Umbilical cord (tissue), 2 donors: ENCODE data around the gene DIP2B. TPM values are rescaled to one million over a fixed set of nuclear protein-coding genes. Genes with fewer than 3 reads are reported as not detected.
A peak's percentile ranks its signal among the peaks of the same experiment; 100 is the strongest.

Source experiments
- DNase-seq: peaks from one replicate; pipeline ENCODE4 v3.0.0-alpha.2; 2015; ENCODE audit warnings: low spot score
- total RNA-seq: library from RNA; depleted of rRNA; stranded (reverse); fragments of >200 nt; gene quantifications from one replicate; pipeline ENCODE4 v1.2.3, GENCODE V29; 2014; ENCODE audit warnings: low replicate concordance; ENCODE audit not compliant: insufficient read depth

The DIP2B gene
- total RNA-seq, 1 donor from 2014 or later, result 32.7 TPM

GRCh38 chr12:50725011-50725942 is 220.5 kb downstream of the DIP2B start:
- DNase-seq, result peak; percentile 17

- no peak for DNase-seq
Measured at GRCh38 chr12:50727466-50727865, 222.7 kb downstream of the DIP2B start.

- DNase-seq, result no peak
Measured at GRCh38 chr12:50728417-50728816, 223.6 kb downstream of the DIP2B start.

- no peak for DNase-seq
Measured at GRCh38 chr12:50728841-50729240, 224.1 kb downstream of the DIP2B start.

GRCh38 chr12:50732591-50732990 is 227.8 kb downstream of the DIP2B start:
- no peak for DNase-seq

- no peak for DNase-seq
Measured at GRCh38 chr12:50733706-50734105, 228.9 kb downstream of the DIP2B start.

GRCh38 chr12:50734409-50735263 is 229.9 kb downstream of the DIP2B start:
- peak; percentile 35 for DNase-seq

GRCh38 chr12:50739611-50740010 is 234.8 kb downstream of the DIP2B start:
- no peak for DNase-seq

- DNase-seq, result no peak
Measured at GRCh38 chr12:50740307-50740706, 235.5 kb downstream of the DIP2B start.

GRCh38 chr12:50742776-50743175 is 238.0 kb downstream of the DIP2B start:
- no peak for DNase-seq

- no peak for DNase-seq
Measured at GRCh38 chr12:50745861-50746260, 241.1 kb downstream of the DIP2B start.

GRCh38 chr12:50746431-50746830 is 241.6 kb downstream of the DIP2B start:
- DNase-seq, result no peak

GRCh38 chr12:50747817-50748216 is 243.0 kb downstream of the DIP2B start:
- no peak for DNase-seq

- DNase-seq, result no peak
Measured at GRCh38 chr12:50749459-50749882, 244.7 kb downstream of the DIP2B start.

- DNase-seq, result no peak
Measured at GRCh38 chr12:50750366-50750765, 245.6 kb downstream of the DIP2B start.

- DNase-seq, result no peak
Measured at GRCh38 chr12:50751948-50752721, 247.3 kb downstream of the DIP2B start.

GRCh38 chr12:50753232-50753769 is 248.5 kb downstream of the DIP2B start:
- peak; percentile 75 for DNase-seq

- DNase-seq, result peak; percentile 94
Measured at GRCh38 chr12:50763639-50764285, 259.0 kb downstream of the DIP2B start, which contains the start of gene ATF1. Gene ATF1 (plus strand): TSS chr12:50764101. CDS start chr12:50780146, 16,045 bp downstream.

GRCh38 chr12:50764286-50765094 is 259.7 kb downstream of the DIP2B start:
- DNase-seq, result peak; percentile 52
